Subcutaneous abdominal adipose tissue (tissue), 5 donors: ENCODE measurements around the gene MYRIP.
"Not testable (repeated sequence)": the region's sequence is repeated elsewhere in the genome, so short reads cannot be mapped to it uniquely, and the experiment has no call there.

Experiments
- H3K27ac ChIP-seq: one replicate; pipeline ENCODE4 v1.7.0; 2013; ENCODE audit warnings: low read depth, mild to moderate bottlenecking, inconsistent platforms, low read length, moderate library complexity
- H3K27me3 ChIP-seq, 5 donors: one replicate each; pipeline ENCODE4 v1.7.0; 2013; ENCODE audit warnings: low read length in 5 of 5, inconsistent platforms in 1 of 5; ENCODE audit not compliant: control insufficient read depth in 5 of 5, insufficient read depth in 4 of 5
- H3K36me3 ChIP-seq, 5 donors: one replicate each; pipeline ENCODE4 v1.7.0; 2013; ENCODE audit warnings: low read length in 5 of 5; ENCODE audit not compliant: control insufficient read depth in 5 of 5, insufficient read depth in 5 of 5
- H3K4me1 ChIP-seq, 5 donors: one replicate each; pipeline ENCODE4 v1.7.0; 2013; ENCODE audit warnings: low read length in 5 of 5, mild to moderate bottlenecking in 3 of 5, moderate library complexity in 1 of 5; ENCODE audit not compliant: control insufficient read depth in 5 of 5, insufficient read depth in 5 of 5
- H3K4me3 ChIP-seq, 5 donors: one replicate each; pipeline ENCODE4 v1.7.0; 2013; ENCODE audit warnings: low read length in 5 of 5, low read depth in 1 of 5
- H3K9ac ChIP-seq, 5 donors: one replicate each; pipeline ENCODE4 v1.7.0; 2013; ENCODE audit warnings: low read length in 5 of 5, mild to moderate bottlenecking in 4 of 5, moderate library complexity in 3 of 5
- H3K9me3 ChIP-seq, 5 donors: one replicate each; pipeline ENCODE4 v1.7.0; 2013; ENCODE audit warnings: low read length in 5 of 5; ENCODE audit not compliant: control insufficient read depth in 5 of 5
- donor health status: healthy.
- donor health status: healthy.
- donor health status: healthy.
- donor health status: healthy.
- donor health status: healthy.

The MYRIP gene

DNA sequence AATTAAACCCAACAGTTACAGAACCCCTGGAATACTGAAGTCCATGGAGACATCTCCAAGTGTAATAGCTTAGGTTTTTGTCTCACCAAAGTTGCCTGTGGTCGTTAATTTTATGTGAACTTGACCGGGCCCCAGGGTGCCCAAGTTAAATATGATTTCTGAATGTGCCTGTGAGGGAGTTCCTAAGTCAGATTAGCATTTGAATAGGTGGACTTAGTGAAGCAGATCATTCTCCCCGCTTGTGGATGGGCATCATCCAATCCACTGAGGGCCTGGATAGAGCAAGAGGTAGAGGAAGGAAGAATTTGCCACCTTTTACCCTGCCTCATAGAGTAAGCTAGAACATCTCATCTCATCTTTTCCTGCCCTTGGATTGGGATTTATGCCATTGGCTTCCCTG is 203.0 kb downstream of the MYRIP start:
- H3K36me3 ChIP-seq: no peaks in the 10 kb centered on the region
- no peak overlapping the region for H3K4me3 ChIP-seq
- peaks cover 3 to 10% (median 8%) of the 10 kb centered on the region in 5 donors for H3K4me1 ChIP-seq
- H3K27ac ChIP-seq: no peak overlapping the region
- H3K9ac ChIP-seq: no peak overlapping the region
- no peaks in the 10 kb centered on the region for H3K9me3 ChIP-seq
- no peaks in the 10 kb centered on the region for H3K27me3 ChIP-seq

DNA sequence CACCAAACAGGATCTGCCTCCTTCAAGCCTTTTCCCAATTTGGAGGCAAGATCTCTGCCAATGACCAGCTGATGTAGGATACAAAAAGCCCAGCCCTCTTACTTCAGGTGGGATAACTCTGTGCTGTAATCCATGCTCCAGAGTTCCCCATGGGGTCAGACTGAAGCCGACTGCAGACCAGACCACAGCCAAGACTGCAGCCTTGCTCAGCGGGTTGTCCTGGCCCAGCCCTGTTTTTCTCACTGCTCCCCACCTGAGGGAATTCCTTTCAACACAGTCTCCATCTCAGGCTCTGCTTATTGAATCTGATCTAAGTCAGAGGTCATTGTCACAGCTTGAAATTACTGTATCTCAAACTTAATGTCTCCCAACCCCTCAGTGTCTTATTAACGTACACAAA is 207.0 kb downstream of the MYRIP start:
- H3K9me3 ChIP-seq: no peaks in the 10 kb centered on the region
- no peaks in the 10 kb centered on the region for H3K4me1 ChIP-seq

DNA sequence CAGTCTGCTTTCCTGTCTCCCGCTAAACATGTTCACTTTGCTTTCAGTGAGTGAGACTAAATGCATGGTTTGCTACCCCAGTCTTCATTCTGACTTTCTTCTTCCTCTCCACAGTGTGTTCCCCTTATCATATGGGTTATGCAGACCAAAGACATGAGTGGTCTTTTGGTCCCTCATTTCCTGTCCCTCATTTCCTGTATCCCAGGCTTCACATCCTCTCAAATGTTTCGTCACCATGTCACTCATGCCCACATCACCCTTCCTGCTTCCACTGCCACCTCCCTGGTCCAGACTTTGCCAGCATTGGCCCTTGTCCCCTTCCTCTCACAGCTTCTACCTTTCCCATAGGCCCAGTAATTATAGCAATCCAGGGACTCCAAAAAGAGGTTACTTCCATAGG is 209.0 kb downstream of the MYRIP start:
- Histone ChIP-seq H3K36me3 (no peaks in the 10 kb centered on the region), H3K27ac (no peak overlapping the region), H3K4me3 (no peak overlapping the region), H3K4me1 (no peaks in the 10 kb centered on the region), H3K27me3 (no peaks in the 10 kb centered on the region), H3K9me3 (no peaks in the 10 kb centered on the region), H3K9ac (no peak overlapping the region)

More for the DNA sequence above, 207.0 kb downstream of the MYRIP start:
- Histone ChIP-seq H3K36me3 (no peaks in the 10 kb centered on the region), H3K27ac (no peak overlapping the region), H3K4me3 (no peak overlapping the region), H3K9ac (no peak overlapping the region), H3K27me3 (no peaks in the 10 kb centered on the region)

DNA sequence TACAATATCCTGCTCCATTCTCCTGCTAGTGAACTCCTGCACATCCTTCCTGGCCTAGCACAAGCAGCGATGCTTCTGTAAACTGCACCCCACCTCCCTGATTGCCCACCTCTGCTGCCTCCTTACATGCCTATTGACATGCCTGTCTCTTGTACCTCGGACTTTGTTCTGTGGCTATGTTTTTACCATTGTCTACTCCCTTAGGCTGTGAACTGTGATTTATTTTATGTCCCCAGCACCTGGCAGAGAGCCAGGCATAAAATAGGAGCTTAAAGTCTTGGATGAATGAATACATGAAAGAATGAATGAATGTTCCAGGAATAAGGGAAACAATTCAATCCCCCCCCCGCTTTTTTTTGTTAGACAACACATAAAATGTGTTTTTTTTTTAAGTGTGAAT is 210.0 kb downstream of the MYRIP start:
- no peak overlapping the region for H3K27ac ChIP-seq
- no peaks in the 10 kb centered on the region for H3K4me1 ChIP-seq
- peaks cover 0 to 2% (median 0%) of the 10 kb centered on the region in 5 donors for H3K9me3 ChIP-seq
- H3K36me3 ChIP-seq: no peaks in the 10 kb centered on the region
- no peak overlapping the region for H3K4me3 ChIP-seq
- no peak overlapping the region for H3K9ac ChIP-seq
- no peaks in the 10 kb centered on the region for H3K27me3 ChIP-seq

DNA sequence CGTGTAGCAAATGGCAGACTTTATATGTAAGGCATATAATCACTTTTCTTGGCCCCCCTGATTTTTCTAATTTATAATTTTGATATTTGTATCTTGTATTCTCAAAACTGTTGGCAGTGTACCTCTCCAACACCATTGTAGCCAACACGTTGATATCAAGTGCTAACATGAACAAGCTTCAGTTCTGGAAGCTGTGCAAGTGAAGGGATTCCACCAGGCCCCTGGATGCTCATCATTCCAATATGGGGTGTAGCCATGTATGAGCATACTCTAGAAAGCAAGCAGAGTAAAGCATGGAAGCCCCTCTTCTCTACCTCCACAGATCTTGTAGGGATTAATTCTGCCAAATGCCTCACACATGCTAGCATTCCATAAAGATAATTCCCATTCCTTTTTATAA is 211.3 kb downstream of the MYRIP start:
- H3K27me3 ChIP-seq: no peaks in the 10 kb centered on the region
- peaks cover 0 to 2% (median 0%) of the 10 kb centered on the region in 5 donors for H3K9me3 ChIP-seq
- H3K27ac ChIP-seq: no peak overlapping the region
- no peak overlapping the region for H3K9ac ChIP-seq
- H3K36me3 ChIP-seq: no peaks in the 10 kb centered on the region
- H3K4me1 ChIP-seq: no peaks in the 10 kb centered on the region
- no peak overlapping the region for H3K4me3 ChIP-seq

DNA sequence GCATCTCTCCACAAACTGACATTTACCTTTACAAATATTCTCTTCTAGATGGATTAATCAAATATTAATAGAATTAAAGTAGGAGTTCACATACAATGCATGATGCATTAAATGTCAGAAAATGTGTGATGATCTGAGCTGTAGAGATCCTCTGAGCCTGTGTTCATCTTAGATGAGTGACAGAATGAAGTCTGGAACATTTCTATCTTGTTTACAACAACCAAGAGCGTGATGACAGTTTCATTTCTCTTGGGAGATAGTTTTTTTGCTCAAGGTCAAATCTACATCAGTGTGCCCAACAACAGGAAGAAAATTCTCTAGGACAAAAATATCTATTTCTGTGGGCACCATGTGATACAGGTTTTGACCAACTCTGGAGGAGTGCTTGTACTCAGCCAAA is 211.9 kb downstream of the MYRIP start:
- Histone ChIP-seq H3K27ac (no peak overlapping the region), H3K9ac (no peak overlapping the region), H3K27me3 (no peaks in the 10 kb centered on the region), H3K36me3 (no peaks in the 10 kb centered on the region), H3K9me3 (peaks cover 0 to 2% (median under 1%) of the 10 kb centered on the region in 5 donors), H3K4me1 (no peaks in the 10 kb centered on the region), H3K4me3 (no peak overlapping the region)

DNA sequence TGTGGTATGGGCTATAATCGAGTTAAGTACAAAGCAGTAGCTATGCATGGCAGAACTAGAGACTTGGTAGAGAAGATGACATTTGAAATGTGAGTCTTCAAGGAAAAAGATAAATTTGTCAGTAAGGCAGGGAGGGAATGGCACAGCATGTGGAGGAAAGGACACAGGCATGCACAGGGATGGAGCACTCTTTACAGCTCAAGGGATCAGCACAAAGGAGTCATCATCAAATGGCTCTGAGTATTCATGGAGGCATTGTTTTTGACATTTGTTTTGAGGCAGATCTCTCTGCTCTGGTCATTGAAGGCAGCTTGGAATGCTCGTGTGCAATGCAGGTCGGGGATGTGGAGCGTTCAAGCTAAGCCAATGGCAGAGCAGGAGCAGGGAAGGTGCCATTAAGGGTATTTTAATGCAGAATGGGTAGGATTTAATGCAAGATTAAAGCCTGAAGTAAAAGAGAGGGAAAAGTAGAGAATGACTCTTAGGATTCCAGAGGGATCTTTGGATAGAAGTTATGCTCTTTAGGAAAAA is 213.0 kb downstream of the MYRIP start:
- Histone ChIP-seq H3K27me3 (no peaks in the 10 kb centered on the region), H3K36me3 (no peaks in the 10 kb centered on the region), H3K27ac (no peak overlapping the region), H3K9ac (no peak overlapping the region), H3K9me3 (peaks cover 0 to 9% (median 4%) of the 10 kb centered on the region in 5 donors), H3K4me3 (no peak overlapping the region), H3K4me1 (no peaks in the 10 kb centered on the region)

DNA sequence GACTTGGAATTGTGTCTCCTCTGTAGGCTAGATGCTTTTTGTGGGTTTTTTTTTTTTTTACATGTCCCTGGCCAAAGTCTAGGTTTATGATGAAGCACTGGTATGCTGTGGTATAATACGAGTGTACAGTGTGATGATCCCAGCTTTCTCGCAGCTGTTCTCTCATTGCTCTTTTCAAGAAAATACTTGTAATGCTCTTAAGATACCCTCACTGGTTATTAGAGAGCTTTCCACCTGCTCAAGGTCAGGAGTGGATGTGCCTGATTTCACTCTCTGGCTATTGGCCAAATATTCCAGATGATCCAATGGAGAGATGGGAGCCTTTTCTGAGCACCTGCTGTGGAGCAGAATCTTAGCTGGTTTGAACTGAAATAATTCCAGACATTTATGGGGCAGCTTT is 215.1 kb downstream of the MYRIP start:
- H3K9ac ChIP-seq: no peak overlapping the region
- no peaks in the 10 kb centered on the region for H3K36me3 ChIP-seq
- H3K4me3 ChIP-seq: no peak overlapping the region
- peaks cover 0 to 5% (median 0%) of the 10 kb centered on the region in 5 donors for H3K4me1 ChIP-seq
- H3K27me3 ChIP-seq: no peaks in the 10 kb centered on the region
- peaks cover 0 to 9% (median 4%) of the 10 kb centered on the region in 5 donors for H3K9me3 ChIP-seq
- H3K27ac ChIP-seq: no peak overlapping the region

DNA sequence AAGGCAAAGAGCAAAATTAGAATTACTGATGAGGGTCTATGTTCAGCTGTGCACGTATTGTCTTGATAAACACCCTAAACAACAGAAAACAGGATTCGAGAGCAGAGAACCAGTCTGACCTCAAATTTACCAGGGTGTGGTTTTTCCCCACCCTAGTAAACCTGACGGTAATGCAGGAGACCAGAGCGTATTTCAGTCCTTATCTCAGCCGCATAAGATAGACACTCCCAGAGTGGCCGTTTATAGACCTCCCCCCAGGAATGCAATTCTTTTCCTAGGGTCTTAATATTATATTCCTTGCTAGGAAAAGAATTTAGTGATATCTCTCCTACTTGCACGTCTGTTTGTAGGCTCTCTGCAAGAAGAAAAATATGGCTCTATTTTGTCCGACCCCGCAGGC is 216.5 kb downstream of the MYRIP start:
- not testable (repeated sequence) for H3K9ac ChIP-seq, H3K4me3 ChIP-seq, H3K27me3 ChIP-seq, H3K27ac ChIP-seq, H3K9me3 ChIP-seq, H3K36me3 ChIP-seq, H3K4me1 ChIP-seq

DNA sequence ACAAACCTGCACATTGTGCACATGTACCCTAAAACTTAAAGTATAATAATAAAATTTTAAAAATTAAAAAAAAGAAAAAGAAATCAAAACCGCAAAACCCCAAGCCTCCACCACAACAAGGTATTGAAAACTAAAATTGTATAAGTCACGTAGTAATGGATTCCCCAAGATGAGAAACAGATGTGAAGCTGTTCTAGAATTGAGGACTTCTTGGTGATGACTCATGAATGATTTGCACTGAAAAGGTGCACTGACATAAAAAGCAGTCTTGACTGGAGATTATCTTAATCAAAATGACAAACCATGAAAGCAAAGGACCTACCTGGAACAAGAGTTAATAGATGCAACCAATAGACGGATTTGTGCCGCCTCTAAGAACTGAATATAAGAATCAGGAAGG is 225.8 kb downstream of the MYRIP start:
- Histone ChIP-seq H3K9ac (no peak overlapping the region), H3K9me3 (no peaks in the 10 kb centered on the region), H3K27ac (no peak overlapping the region), H3K4me1 (no peaks in the 10 kb centered on the region), H3K4me3 (no peak overlapping the region), H3K27me3 (no peaks in the 10 kb centered on the region), H3K36me3 (no peaks in the 10 kb centered on the region)

DNA sequence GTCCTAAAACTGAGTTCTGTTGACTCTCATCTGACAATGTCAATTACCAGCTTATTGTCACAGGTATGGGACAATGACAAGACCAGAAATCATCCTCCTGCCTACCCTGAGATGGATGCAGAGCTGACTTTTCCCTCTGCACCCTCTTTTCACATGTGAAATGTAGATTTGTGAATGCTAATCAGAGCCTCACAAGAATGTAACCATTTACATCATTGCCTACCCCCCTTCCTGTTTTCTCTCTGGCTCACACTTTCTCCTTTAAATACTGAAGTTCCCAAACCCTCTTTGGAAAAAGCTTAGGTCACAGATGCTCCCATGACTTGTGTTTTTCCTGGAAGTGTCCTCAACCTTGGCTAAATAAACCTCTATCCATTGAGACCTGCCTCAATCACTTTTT is 228.2 kb downstream of the MYRIP start:
- no peak overlapping the region for H3K4me3 ChIP-seq
- H3K9me3 ChIP-seq: no peaks in the 10 kb centered on the region
- no peaks in the 10 kb centered on the region for H3K36me3 ChIP-seq
- no peaks in the 10 kb centered on the region for H3K27me3 ChIP-seq
- no peak overlapping the region for H3K9ac ChIP-seq
- H3K27ac ChIP-seq: no peak overlapping the region
- H3K4me1 ChIP-seq: no peaks in the 10 kb centered on the region
